Esophagus muscularis mucosa (tissue), 4 donors: ENCODE data around the gene KRT78. TPM values are rescaled to one million over a fixed set of nuclear protein-coding genes. Genes with fewer than 3 reads are reported as not detected.

Experiments used
- DNase-seq: peaks from one replicate; pipeline ENCODE4 v3.0.0-alpha.2; 2017; ENCODE audit errors: extremely low spot score
- H3K27ac ChIP-seq, 4 donors: fragments of 200-600 bp; sonication (generic); replicated peaks in 1 of 4; 1 replicate in 3 of 4; 2 replicates in 1 of 4; pipeline ENCODE4 v1.5.1; 2016 to 2019; ENCODE audit warnings: mild to moderate bottlenecking in 1 of 4
- H3K27me3 ChIP-seq, 4 donors: fragments of 200-600 bp; sonication (generic); one replicate each; pipeline versions ENCODE4 v1.5.1 to v1.6.0; 2016 to 2019
- H3K36me3 ChIP-seq, 4 donors: fragments of 200-600 bp; sonication (generic); one replicate each; pipeline ENCODE4 v1.5.1; 2016 to 2019
- H3K4me1 ChIP-seq, 4 donors: fragments of 200-600 bp; sonication (generic); one replicate each; pipeline ENCODE4 v1.5.1; 2016 to 2019
- H3K4me3 ChIP-seq, 4 donors: fragments of 200-600 bp; sonication (generic); 1 replicate in 2 of 4; 2 replicates in 2 of 4; pipeline ENCODE4 v1.5.1; 2016 to 2019; ENCODE audit warnings: mild to moderate bottlenecking in 4 of 4, moderate library complexity in 1 of 4
- H3K9me3 ChIP-seq, 4 donors: fragments of 200-600 bp; sonication (generic); 1 replicate in 3 of 4; 2 replicates in 1 of 4; pipeline ENCODE4 v1.5.1; 2016 to 2019
- EP300 ChIP-seq: sonication (generic); formaldehyde crosslinking; IDR thresholded peaks from one replicate; pipeline ENCODE4 v1.6.1; 2017; ENCODE audit warnings: antibody characterized with exemption
- POLR2A ChIP-seq: fragments of 450-650 bp; IDR thresholded peaks from one replicate; pipeline ENCODE4 v1.6.1; 2017; ENCODE audit warnings: antibody characterized with exemption, moderate library complexity, mild to moderate bottlenecking, low read depth
- POLR2AphosphoS5 ChIP-seq, 2 donors: sonication (generic); formaldehyde crosslinking; IDR thresholded peaks; one replicate each; pipeline ENCODE4 v1.6.1; 2017; ENCODE audit warnings: antibody characterized with exemption in 2 of 2
- WGBS: methylation state at CpG from one replicate; pipeline ENCODE4 v1.1.5; 2018; 5-methylcytosine and 5-hydroxymethylcytosine counted together
- intact Hi-C: fragments of 100-400 bp; cut with DNase I; formaldehyde crosslinking; loops from one replicate; pipeline ENCODE4 v1.15.1; 2023
- total RNA-seq, 4 donors: library from RNA; depleted of rRNA; stranded (reverse); fragments of >200 nt; gene quantifications; one replicate each; pipeline versions ENCODE4 v1.1.0 to v1.2.1, GENCODE V29; 2016
- TF ChIP-seq, protein P1 (sequence below), 3 experiments: fragments of 200-600 bp in 2 of 3; fragments of 450-650 bp in 1 of 3; sonication (generic) in 2 of 3; IDR thresholded peaks; one replicate each; pipeline ENCODE4 v1.5.1; 2017 to 2019; ENCODE audit warnings: antibody characterized with exemption in 3 of 3, mild to moderate bottlenecking in 2 of 3, moderate library complexity in 1 of 3

Gene KRT78
- total RNA-seq, 4 donors from 2014 or later = 0.33 to 2.1 (median 0.75) TPM; not detected in 1

DNA sequence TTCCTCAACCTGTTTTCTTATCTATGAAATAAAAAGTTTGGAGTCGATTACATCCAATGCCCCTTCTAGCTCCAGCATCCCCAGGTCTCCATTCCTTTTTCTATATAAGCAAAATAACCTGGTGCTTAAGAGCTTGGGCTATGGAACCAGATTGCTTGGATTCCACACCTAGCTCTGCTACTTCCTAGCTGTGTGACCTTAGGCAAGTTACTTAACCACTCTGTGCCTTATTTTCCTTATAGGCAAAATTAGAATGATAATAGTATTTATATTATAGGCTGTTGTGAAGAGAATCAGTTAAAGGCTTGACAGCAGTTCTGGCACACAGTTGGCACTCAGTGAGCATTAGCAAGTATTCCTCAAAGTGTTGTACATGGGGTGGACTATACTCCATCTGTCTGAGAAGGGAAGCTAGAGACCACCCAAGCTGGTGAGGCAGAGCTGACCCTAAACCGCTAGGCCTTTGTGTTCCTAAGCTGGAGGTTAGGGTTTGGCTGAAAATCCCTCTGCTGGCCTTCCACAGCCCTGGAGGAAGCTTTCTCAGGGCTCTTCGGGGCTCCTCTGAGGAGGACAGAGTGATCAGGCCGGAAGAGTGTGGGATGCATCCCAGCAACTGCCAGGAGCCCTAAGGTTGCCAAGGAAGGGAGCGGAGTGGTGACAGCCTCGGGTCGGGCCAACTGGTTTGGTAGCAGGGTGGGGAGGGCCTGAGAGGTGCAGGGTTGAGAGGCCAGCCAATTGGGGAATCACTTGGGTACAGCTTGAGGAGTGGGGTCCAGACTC, 28.9 kb downstream of the KRT78 start:
- H3K27me3 ChIP-seq = peaks cover 0 to 24% (median 0%) of the 10 kb centered on the region in 4 donors
- H3K9me3 ChIP-seq = no peaks in the 10 kb centered on the region
- no peak for DNase-seq
- no peak overlapping the region for H3K4me3 ChIP-seq
- 83% methylated on average over 7 of the region's 7 CpGs for WGBS
- TF ChIP-seq POLR2A = no peak
- TF ChIP-seq EP300 = no peak
- TF ChIP-seq, protein P1, sequence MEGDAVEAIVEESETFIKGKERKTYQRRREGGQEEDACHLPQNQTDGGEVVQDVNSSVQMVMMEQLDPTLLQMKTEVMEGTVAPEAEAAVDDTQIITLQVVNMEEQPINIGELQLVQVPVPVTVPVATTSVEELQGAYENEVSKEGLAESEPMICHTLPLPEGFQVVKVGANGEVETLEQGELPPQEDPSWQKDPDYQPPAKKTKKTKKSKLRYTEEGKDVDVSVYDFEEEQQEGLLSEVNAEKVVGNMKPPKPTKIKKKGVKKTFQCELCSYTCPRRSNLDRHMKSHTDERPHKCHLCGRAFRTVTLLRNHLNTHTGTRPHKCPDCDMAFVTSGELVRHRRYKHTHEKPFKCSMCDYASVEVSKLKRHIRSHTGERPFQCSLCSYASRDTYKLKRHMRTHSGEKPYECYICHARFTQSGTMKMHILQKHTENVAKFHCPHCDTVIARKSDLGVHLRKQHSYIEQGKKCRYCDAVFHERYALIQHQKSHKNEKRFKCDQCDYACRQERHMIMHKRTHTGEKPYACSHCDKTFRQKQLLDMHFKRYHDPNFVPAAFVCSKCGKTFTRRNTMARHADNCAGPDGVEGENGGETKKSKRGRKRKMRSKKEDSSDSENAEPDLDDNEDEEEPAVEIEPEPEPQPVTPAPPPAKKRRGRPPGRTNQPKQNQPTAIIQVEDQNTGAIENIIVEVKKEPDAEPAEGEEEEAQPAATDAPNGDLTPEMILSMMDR (IDR thresholded peaks at IDR 0.05) = no peak
- TF ChIP-seq POLR2AphosphoS5 (IDR thresholded peaks at IDR 0.05) = no peak
- no peaks in the 10 kb centered on the region for H3K36me3 ChIP-seq
- H3K27ac ChIP-seq = no peak overlapping the region
- peaks cover 0 to 11% (median 4%) of the 10 kb centered on the region in 4 donors for H3K4me1 ChIP-seq
- intact Hi-C loops = no loop called here

DNA sequence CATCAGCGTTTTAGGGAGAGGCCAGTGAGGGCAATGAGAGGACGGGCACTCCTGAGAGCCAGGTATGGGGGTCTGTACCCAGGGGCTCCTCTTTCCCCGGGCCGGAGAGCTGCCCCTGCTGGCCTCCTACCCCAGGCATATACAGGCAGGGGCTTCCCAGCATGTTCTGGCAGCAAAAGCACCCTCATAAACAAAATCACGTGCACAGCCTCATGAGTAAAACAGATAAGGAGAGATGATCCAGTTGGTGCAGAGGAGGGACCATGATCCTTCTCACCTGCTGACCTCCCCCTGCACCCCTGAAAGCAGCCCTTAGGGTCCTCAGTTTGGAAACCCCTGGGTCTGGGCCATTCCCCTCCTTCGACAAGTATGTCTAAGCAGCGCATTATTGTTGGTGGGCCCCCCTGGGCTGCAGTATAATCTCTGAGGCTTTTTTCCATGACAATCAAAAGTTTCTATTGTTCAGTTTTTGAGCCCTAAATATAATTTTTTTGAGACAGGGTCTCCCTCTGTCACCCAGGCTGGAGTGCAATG, 29.8 kb downstream of the KRT78 start:
- no peak for DNase-seq

DNA sequence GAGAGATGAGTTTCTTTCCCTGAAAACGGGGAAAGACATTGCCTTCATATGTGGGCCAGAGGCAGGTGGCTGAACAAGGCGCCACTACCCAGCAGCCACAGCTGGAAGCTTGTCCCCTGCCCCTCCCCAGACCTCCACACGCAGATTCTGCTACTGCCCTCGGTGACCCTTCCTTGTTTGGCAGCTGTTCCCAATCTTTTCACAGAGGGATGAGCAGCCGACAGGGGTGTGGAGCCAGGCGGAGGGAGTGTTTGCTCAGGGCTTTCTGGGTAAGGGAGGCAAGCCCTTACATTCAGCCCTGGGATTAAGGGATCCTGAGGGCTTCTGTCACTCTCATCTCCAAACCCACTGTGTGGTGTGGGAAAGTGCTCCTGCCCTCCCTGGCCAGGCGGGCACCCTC, 30.4 kb downstream of the KRT78 start:
- Histone ChIP-seq H3K9me3 (no peaks in the 10 kb centered on the region), H3K4me3 (no peak overlapping the region), H3K4me1 (peaks cover 0 to 22% (median 11%) of the 10 kb centered on the region in 4 donors), H3K27ac (no peak overlapping the region), H3K36me3 (no peaks in the 10 kb centered on the region), H3K27me3 (peaks cover 0 to 24% (median 0%) of the 10 kb centered on the region in 4 donors)
- intact Hi-C loops = no loop called here
- DNase-seq = no peak
- WGBS = 36% methylated on average over 2 of the region's 7 CpGs
- TF ChIP-seq POLR2A = no peak
- no peak for TF ChIP-seq POLR2AphosphoS5 (IDR thresholded peaks at IDR 0.05)
- TF ChIP-seq EP300 = no peak
- TF ChIP-seq, protein P1 (IDR thresholded peaks at IDR 0.05) = no peak

More for the DNA sequence above, 29.8 kb downstream of the KRT78 start:
- H3K4me3 ChIP-seq = no peak overlapping the region
- intact Hi-C loops = no loop called here
- H3K27me3 ChIP-seq = peaks cover 0 to 24% (median 0%) of the 10 kb centered on the region in 4 donors
- H3K4me1 ChIP-seq = peaks cover 0 to 20% (median 10%) of the 10 kb centered on the region in 4 donors
- 64% methylated on average over 3 of the region's 7 CpGs for WGBS
- no peak overlapping the region for H3K27ac ChIP-seq
- H3K9me3 ChIP-seq = no peaks in the 10 kb centered on the region
- TF ChIP-seq POLR2AphosphoS5 (IDR thresholded peaks at IDR 0.05) (no peak), EP300 (no peak), POLR2A (no peak)
- TF ChIP-seq, protein P1 (IDR thresholded peaks at IDR 0.05) = no peak
- no peaks in the 10 kb centered on the region for H3K36me3 ChIP-seq

DNA sequence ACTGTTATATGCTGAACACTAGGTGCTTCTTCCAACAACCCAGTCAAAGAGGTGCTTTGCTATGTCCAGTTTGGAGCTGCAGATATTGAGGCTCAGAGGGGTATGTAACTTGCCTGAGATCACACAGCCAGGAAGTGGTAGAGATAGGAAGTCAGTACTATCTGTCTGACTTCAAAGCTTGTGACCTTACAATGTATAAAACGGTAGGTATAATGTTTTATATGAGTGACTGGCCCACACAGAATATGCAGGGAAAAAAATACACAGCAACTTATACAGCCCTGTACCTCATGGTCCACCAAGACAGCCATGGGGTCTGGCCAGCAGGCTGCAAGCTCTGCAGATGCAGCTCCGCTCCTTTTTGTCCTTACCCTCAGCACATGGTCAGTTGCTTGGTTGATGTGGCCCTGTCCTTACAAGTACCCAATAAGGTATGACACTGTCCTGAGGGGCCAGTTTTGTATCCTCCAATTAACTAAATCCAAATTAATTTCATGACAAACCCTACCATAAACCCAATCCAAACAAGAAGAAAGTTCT, 31.0 kb downstream of the KRT78 start:
- Histone ChIP-seq H3K9me3 (no peaks in the 10 kb centered on the region), H3K4me1 (peaks cover 0 to 22% (median 11%) of the 10 kb centered on the region in 4 donors), H3K36me3 (no peaks in the 10 kb centered on the region), H3K27ac (no peak overlapping the region), H3K4me3 (no peak overlapping the region), H3K27me3 (peaks cover 0 to 24% (median 0%) of the 10 kb centered on the region in 4 donors)
- intact Hi-C loops = no loop called here
- TF ChIP-seq, protein P1 (IDR thresholded peaks at IDR 0.05) = no peak
- TF ChIP-seq POLR2A (no peak), EP300 (no peak), POLR2AphosphoS5 (IDR thresholded peaks at IDR 0.05) (no peak)
- no peak for DNase-seq
- 67% methylated on average over 2 of the region's 2 CpGs for WGBS
